NB4 (cell line): ENCODE measurements around the gene PHACTR3.

ENCODE experiments used
- CTCF ChIP-seq: IDR thresholded peaks from one replicate; pipeline ENCODE4 v1.5.1; 2012; ENCODE audit warnings: low read depth, low read length
- MAX ChIP-seq: IDR thresholded peaks from 2 replicates; pipeline ENCODE4 v1.6.1; 2011; ENCODE audit warnings: low read depth, low read length
- MYC ChIP-seq: IDR thresholded peaks from 2 replicates; pipeline ENCODE4 v1.6.1; 2011; ENCODE audit warnings: low read depth, low read length
- POLR2A ChIP-seq: IDR thresholded peaks from 2 replicates; pipeline ENCODE4 v1.6.1; 2011; ENCODE audit warnings: mild to moderate bottlenecking; ENCODE audit not compliant: insufficient read length; ENCODE audit errors: extremely low read depth

DNA sequence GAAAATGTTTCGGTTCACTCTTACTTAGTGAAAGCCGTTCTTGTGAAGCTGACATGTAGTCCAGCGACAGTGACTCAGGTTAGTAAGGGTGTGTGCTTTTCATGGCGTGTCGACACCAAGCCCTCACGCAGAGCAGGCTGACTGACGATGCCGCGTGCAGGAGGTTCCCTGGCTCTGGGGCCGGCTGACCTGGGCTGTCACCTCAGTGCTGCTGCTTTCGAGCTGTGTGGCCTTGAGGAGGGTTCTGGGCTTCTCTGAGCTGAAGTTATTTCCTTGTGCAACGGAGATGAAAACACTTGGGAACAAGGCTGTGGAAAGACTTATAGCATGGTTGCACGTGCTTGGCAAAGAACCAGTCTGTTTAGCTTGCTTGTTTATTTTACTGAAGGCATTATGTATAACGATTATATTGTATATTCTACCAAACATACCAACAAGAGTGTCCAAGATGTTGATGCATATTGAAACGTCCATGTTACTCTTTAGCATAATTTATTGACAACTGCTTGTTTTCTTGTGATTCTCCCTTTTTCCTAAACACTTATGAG is 59.2 kb downstream of the PHACTR3 start:
- TF ChIP-seq CTCF (no peak), POLR2A (no peak), MAX (no peak), MYC (no peak)
